Fibroblast of villous mesenchyme (primary cell): ENCODE measurements around the gene ONECUT1. TPM values are rescaled to one million over a fixed set of nuclear protein-coding genes. Genes with fewer than 3 reads are reported as not detected.

Source experiments
- DNase-seq: peaks from one replicate; pipeline ENCODE4 v3.0.0-alpha.2; 2010; ENCODE audit warnings: low read depth
- H3K4me3 ChIP-seq: 2 replicates; pipeline ENCODE4 v1.5.1; 2011; ENCODE audit warnings: low read depth, mild to moderate bottlenecking, low read length
- total RNA-seq: library from RNA; depleted of rRNA; stranded (reverse); fragments of >200 nt; gene quantifications from 2 replicates; pipeline ENCODE4 v1.2.3, GENCODE V29; 2012
- TF ChIP-seq, protein P1 (sequence below): IDR thresholded peaks from 2 replicates; pipeline ENCODE4 v1.5.1; 2012; ENCODE audit warnings: low read depth, mild to moderate bottlenecking, low read length; ENCODE audit not compliant: insufficient read depth

Gene ONECUT1
- total RNA-seq, 1 donor, result not detected

DNA sequence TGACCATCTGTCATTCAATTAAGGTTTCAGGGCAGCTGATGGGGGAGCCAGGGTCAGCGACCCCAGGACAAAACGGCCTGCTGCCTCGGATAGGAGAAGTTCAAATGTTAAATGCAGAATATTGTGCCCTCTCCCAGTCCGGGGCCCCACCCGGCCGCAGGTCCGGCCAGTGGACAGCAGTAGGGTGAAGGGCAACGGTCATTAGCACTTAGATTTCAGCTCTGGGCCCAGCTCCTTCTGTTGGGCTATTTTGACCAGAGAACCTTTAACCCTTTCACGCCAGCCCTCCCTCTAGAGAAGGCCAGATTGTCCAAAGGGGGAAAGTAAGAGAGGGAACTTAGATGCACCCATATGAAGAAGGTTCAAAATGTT is 16.1 kb upstream of the ONECUT1 start:
- TF ChIP-seq, protein P1, sequence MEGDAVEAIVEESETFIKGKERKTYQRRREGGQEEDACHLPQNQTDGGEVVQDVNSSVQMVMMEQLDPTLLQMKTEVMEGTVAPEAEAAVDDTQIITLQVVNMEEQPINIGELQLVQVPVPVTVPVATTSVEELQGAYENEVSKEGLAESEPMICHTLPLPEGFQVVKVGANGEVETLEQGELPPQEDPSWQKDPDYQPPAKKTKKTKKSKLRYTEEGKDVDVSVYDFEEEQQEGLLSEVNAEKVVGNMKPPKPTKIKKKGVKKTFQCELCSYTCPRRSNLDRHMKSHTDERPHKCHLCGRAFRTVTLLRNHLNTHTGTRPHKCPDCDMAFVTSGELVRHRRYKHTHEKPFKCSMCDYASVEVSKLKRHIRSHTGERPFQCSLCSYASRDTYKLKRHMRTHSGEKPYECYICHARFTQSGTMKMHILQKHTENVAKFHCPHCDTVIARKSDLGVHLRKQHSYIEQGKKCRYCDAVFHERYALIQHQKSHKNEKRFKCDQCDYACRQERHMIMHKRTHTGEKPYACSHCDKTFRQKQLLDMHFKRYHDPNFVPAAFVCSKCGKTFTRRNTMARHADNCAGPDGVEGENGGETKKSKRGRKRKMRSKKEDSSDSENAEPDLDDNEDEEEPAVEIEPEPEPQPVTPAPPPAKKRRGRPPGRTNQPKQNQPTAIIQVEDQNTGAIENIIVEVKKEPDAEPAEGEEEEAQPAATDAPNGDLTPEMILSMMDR, result no peak
- DNase-seq, result no peak
- no peak overlapping the region for H3K4me3 ChIP-seq

DNA sequence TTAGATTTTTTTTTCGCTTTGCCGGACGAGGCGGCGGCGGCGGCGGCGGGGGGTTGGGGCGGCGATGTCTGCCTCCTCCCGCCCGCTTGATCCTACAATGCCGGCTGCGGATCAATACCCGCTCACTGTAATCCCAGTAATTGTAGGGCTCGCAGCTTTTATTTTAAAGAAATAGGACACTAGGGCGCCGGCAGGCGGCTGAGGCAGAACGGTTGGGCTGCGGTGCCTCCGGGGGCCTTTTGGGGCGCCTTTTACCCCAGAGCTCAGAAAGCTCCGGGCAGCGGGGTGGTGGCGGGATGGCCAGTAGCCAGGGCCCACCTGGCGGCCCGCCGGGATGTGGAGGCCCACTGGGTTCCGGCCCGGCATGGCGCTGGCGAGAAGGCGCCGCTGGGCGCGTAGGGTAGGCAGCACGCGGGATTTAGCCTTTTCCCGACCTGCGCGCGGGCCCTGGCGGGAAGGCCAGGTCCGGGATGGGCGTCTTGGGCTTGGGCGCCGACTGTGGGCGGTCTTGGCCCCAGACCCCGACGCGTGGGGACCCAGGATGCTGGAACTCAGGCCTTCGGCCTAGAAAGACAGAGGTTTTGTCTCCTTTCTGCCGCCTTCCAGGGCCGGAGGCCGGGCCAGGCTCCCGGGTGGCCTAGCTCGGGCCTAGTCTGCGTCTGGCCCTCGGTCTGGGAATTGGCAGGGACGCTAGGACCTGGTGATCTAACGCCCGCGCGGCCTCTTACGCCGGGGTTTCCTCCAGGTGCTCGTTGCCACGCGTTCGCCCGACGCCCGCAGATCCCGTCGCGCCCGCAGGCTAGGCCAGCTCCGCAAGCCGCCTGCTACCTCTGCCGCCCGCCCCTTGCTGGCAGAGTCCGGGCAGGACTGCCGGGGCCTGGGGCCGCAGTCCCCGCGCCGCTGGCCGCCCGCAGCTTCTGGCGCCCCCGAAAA is 15.5 kb upstream of the ONECUT1 start:
- no peak overlapping the region for H3K4me3 ChIP-seq

DNA sequence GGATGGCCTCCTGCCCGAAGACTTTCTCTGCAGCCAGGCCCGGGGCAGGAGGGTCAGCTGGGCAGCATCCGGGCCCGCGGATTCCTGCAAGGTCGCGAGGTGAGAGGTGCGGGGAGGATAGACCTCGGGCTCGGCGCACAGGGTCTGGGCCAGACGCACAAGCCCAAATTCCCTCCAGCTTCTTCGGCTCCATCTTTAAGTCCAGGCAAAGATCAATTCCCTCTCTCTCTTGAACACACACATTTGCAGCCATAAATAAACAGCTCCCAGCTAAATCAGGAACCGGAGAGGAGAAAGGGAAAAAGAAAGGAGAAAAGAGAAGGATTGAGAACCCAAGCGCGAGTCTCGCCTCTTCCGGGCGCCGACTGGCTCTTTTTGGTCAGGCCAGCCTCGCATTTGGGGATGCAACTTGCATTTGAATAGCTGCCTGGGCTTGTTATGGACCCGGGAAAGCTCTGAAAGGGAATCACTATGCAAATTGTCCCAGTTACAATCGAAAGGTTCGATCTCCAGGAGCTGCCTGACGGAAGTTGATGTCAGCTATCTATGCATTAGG is 14.5 kb upstream of the ONECUT1 start:
- TF ChIP-seq, protein P1, result no peak
- no peak for DNase-seq
- peak overlapping the region; percentile 12 for H3K4me3 ChIP-seq

More for the DNA sequence above, 15.5 kb upstream of the ONECUT1 start:
- TF ChIP-seq, protein P1, result no peak
- no peak for DNase-seq

DNA sequence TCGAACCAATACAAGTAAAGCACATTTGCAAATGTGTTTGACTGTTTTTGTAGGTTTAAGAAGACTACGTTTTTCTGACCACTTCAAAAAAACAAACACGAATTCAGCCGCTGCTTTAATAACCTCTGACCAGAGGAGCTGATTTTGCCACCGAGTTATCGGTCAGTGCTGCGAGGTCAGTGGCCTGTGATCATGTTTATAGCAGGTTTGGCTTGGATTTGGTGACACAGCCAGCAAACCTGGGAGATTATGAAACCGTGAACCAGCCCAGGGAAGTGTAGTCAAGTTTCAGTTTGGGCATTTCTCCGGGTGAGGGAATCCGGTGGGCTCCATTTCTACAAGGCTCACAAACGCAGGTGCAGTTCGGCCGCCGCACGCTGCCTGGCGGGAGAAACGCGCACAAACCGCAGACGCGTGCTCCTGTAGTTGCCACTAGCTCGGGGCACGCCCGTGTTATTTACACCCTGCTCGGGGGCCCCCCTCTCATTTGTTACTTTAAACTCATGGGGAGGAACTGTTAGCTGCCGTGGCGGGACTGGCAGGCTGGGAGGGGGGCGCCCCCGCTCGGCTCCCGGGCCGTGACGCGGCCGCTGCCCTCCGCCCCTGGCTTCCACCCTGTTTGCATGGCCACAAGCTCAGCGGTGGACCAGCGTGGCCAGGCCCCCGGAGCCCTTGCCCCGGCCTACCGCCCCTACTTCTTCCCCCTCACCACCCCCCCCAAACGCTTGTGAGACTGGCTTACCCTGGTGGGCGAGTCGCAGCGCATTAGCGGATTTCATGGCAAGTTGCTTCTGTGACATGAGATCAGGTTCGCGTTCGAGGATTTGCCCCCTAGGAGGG is 13.6 kb upstream of the ONECUT1 start:
- TF ChIP-seq, protein P1, result no peak
- no peak for DNase-seq
- no peak overlapping the region for H3K4me3 ChIP-seq

DNA sequence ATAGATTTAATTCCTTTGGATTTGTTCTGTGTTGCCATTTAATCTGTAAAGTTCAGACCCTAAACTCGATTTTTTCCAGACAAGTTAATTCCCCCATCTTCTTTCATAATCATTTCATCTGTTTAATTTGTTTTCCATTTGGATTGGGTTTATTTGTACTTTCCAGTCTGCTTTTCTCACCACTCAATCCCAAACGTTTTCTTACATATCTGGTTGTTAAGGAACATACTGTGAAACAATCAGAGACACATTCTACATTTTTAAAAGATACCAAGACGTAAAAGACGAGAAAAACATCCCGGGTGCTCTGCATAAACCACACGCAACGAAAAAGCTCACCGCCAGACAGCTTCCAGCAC is 13.0 kb upstream of the ONECUT1 start:
- H3K4me3 ChIP-seq, result no peak overlapping the region
- TF ChIP-seq, protein P1, result no peak
- no peak for DNase-seq

DNA sequence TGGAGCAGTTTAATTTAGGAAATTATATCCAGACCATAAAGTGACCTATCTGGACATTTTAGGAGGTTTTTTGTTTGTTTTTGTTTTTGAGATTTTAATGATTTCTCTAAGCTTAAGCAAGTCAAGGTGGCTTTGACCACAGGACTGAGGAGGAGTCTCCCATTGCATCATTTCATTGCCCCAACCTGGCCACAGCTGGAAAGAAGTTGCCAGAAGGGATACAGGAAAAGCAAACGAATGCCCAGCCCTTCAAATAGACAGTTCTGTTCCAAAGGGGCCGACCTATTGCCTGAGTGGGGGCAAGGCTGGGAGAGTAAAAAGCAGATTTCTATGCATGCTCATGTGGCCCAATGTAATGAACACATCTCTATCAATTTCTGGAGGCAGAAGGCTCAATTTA is 12.0 kb upstream of the ONECUT1 start:
- no peak overlapping the region for H3K4me3 ChIP-seq
- TF ChIP-seq, protein P1, result no peak
- no peak for DNase-seq
